ENCODE results near the gene LYRM1. TPM values are rescaled to one million over a fixed set of nuclear protein-coding genes. Genes with fewer than 3 reads are reported as not detected.
"Not testable (repeated sequence)": the region's sequence is repeated elsewhere in the genome, so short reads cannot be mapped to it uniquely, and the experiment has no call there.

LYRM1 gene
- total RNA-seq, 1 experiment from 2014 or later = 14.3 TPM

DNA sequence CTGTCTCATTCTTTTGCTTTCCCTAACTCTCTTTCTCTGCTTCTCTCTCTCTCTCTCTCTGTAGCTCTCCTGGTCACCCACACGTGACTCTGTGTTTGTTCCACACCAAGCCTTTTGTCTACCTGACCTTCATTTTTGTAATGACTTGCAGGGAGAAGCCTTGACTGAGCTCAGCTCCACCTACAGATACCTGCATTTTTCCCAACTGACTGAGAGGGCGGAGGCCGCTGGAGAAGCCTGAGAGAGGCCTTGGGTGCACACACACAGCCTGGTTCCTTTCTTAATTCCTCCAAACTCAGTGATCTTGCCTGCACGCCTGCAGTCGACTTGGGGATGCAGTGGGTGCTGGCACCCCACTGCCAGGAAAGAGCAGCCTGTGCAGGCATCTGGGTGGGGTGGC, 68.8 kb downstream of the LYRM1 start:
- BruUV-seq (replicated peaks) = no TSS peak
- intact Hi-C loops (cut with micrococcal nuclease; ENCODE audit: unreplicated experiment) = no loop called here
- Histone ChIP-seq H3K9me3 (ENCODE audit: low read depth, low read length, poor library complexity, severe bottlenecking) (no peaks in the 10 kb centered on the region), H3K36me3 (ENCODE audit: insufficient read depth, low read length, poor library complexity, severe bottlenecking) (no peaks in the 10 kb centered on the region), H3K27ac (ENCODE audit: low read depth, low read length, poor library complexity, severe bottlenecking) (no peak overlapping the region), H3K4me3 (ENCODE audit: low read depth, low read length, poor library complexity, severe bottlenecking) (no peak overlapping the region), H3K27me3 (replicated peaks; ENCODE audit: insufficient read depth, low read depth, low read length, poor library complexity) (no peaks in the 10 kb centered on the region), H3K4me1 (ENCODE audit: insufficient read depth, low read length, poor library complexity, severe bottlenecking) (no peaks in the 10 kb centered on the region)
- CTCF ChIA-PET = no interaction called here
- no peak for TF ChIP-seq EZH2 (IDR thresholded peaks at IDR 0.05; ENCODE audit: borderline replicate concordance, low read depth, low read length, poor library complexity, severe bottlenecking)
- TF ChIP-seq, protein P1, sequence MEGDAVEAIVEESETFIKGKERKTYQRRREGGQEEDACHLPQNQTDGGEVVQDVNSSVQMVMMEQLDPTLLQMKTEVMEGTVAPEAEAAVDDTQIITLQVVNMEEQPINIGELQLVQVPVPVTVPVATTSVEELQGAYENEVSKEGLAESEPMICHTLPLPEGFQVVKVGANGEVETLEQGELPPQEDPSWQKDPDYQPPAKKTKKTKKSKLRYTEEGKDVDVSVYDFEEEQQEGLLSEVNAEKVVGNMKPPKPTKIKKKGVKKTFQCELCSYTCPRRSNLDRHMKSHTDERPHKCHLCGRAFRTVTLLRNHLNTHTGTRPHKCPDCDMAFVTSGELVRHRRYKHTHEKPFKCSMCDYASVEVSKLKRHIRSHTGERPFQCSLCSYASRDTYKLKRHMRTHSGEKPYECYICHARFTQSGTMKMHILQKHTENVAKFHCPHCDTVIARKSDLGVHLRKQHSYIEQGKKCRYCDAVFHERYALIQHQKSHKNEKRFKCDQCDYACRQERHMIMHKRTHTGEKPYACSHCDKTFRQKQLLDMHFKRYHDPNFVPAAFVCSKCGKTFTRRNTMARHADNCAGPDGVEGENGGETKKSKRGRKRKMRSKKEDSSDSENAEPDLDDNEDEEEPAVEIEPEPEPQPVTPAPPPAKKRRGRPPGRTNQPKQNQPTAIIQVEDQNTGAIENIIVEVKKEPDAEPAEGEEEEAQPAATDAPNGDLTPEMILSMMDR (conservative IDR thresholded peaks at IDR 0.05; ENCODE audit: low read depth, low read length) = no peak
- DNase-seq (ENCODE audit: low spot score) = no peak
- POLR2A ChIA-PET (ENCODE audit: low non-redundant PET) = no interaction called here

DNA sequence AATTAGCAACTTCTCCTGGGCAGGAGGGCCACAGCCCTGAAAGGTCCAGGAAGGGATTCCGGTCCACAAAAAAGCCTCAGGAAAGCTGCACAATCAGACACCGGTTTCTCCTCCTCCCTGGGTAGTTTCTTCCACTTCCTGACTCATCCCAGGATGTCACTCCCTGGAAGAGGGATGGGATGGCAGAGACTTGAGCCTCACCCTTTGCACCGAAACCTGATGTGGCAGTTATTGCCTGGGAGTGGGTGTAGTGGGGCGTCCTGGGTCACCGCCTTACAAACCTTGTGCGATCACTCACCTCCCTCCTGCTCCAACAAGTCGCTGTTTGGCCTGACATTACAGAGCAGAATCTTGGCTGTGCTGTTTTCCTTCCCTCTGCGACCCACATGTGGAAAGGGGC, 70.8 kb downstream of the LYRM1 start:
- H3K36me3 ChIP-seq (ENCODE audit: insufficient read depth, low read length, poor library complexity, severe bottlenecking) = no peaks in the 10 kb centered on the region
- no peak overlapping the region for H3K4me3 ChIP-seq (ENCODE audit: low read depth, low read length, poor library complexity, severe bottlenecking)
- ChIA-PET CTCF (no interaction called here), POLR2A (ENCODE audit: low non-redundant PET) (no interaction called here)
- DNase-seq (ENCODE audit: low spot score) = no peak
- H3K27me3 ChIP-seq (replicated peaks; ENCODE audit: insufficient read depth, low read depth, low read length, poor library complexity) = no peaks in the 10 kb centered on the region
- H3K9me3 ChIP-seq (ENCODE audit: low read depth, low read length, poor library complexity, severe bottlenecking) = no peaks in the 10 kb centered on the region
- intact Hi-C loops (cut with micrococcal nuclease; ENCODE audit: unreplicated experiment) = no loop called here
- BruUV-seq (replicated peaks) = no TSS peak
- no peak for TF ChIP-seq EZH2 (IDR thresholded peaks at IDR 0.05; ENCODE audit: borderline replicate concordance, low read depth, low read length, poor library complexity, severe bottlenecking)
- TF ChIP-seq, protein P1 (conservative IDR thresholded peaks at IDR 0.05; ENCODE audit: low read depth, low read length) = no peak
- H3K4me1 ChIP-seq (ENCODE audit: insufficient read depth, low read length, poor library complexity, severe bottlenecking) = no peaks in the 10 kb centered on the region
- H3K27ac ChIP-seq (ENCODE audit: low read depth, low read length, poor library complexity, severe bottlenecking) = no peak overlapping the region

DNA sequence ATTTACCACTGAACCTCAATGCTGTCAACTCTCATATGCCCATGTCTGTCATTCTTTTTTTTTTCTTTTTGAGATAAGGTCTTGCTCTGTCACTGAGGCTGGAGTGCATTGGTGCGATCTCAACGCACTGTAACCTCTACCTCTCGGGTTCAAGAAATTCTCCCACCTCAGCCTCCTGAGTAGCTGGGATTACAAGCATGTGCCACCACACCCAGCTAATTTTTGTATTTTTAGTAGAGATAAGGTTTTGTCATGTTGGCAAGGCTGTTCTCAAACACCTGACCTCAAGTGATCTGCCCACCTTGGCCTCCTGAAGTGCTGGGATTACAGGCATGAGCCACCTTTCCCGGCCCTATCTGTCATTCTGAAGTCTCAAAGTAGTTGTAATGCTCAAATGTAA, 72.6 kb downstream of the LYRM1 start:
- H3K27me3 ChIP-seq (replicated peaks; ENCODE audit: insufficient read depth, low read depth, low read length, poor library complexity); H3K36me3 ChIP-seq (ENCODE audit: insufficient read depth, low read length, poor library complexity, severe bottlenecking); H3K4me3 ChIP-seq (ENCODE audit: low read depth, low read length, poor library complexity, severe bottlenecking); H3K4me1 ChIP-seq (ENCODE audit: insufficient read depth, low read length, poor library complexity, severe bottlenecking); POLR2A ChIA-PET (ENCODE audit: low non-redundant PET); BruUV-seq (replicated peaks); DNase-seq (ENCODE audit: low spot score); CTCF ChIA-PET; H3K27ac ChIP-seq (ENCODE audit: low read depth, low read length, poor library complexity, severe bottlenecking); H3K9me3 ChIP-seq (ENCODE audit: low read depth, low read length, poor library complexity, severe bottlenecking); intact Hi-C loops (cut with micrococcal nuclease; ENCODE audit: unreplicated experiment): not testable (repeated sequence)

Other genes with a start within 250 kb of the LYRM1 start
- not detected in 2 replicates for gene ACSM1, start 203.1 kb upstream of the LYRM1 start, total RNA-seq (2021)
- 26.6 and 29.9 TPM in 2 replicates for gene THUMPD1, start 159.0 kb upstream of the LYRM1 start, total RNA-seq (2021)
- 0.35 TPM in 1 of 2 replicates, not detected in the other for gene ACSM3, start 136.8 kb upstream of the LYRM1 start, total RNA-seq (2021)
- gene ERI2, start 94.3 kb upstream of the LYRM1 start, total RNA-seq (2021) = 24.9 and 27.1 TPM in 2 replicates
- 9.1 TPM in 2 replicates for gene REXO5, start 94.2 kb upstream of the LYRM1 start, total RNA-seq (2021)
- 12.4 and 12.7 TPM in 2 replicates for gene DCUN1D3, start 413 bp upstream of the LYRM1 start, total RNA-seq (2021)